GM12875 (cell line): ENCODE results near the gene MEIS3.

Source experiments
- H3K4me3 ChIP-seq: one replicate; pipeline ENCODE4 v1.5.1; 2011; ENCODE audit warnings: low read depth, low read length, control low read depth
- CTCF ChIP-seq: IDR thresholded peaks from 2 replicates; pipeline ENCODE4 v1.5.1; 2011; ENCODE audit warnings: low read depth, mild to moderate bottlenecking, control low read depth, inconsistent platforms, low read length, moderate library complexity, borderline replicate concordance; ENCODE audit not compliant: insufficient read depth

MEIS3 gene

GRCh38 chr19:47456721-47457474 lies 37.6 kb upstream of the MEIS3 start:
- H3K4me3 ChIP-seq, result no peak overlapping the region
- TF ChIP-seq CTCF, result no peak

- TF ChIP-seq CTCF, result no peak
Observed at GRCh38 chr19:47450478-47450877, 31.2 kb upstream of the MEIS3 start.

GRCh38 chr19:47448360-47448727 lies 29.0 kb upstream of the MEIS3 start:
- no peak overlapping the region for H3K4me3 ChIP-seq
- no peak for TF ChIP-seq CTCF

More at GRCh38 chr19:47450478-47450877, 31.2 kb upstream of the MEIS3 start:
- H3K4me3 ChIP-seq, result no peak overlapping the region

DNA sequence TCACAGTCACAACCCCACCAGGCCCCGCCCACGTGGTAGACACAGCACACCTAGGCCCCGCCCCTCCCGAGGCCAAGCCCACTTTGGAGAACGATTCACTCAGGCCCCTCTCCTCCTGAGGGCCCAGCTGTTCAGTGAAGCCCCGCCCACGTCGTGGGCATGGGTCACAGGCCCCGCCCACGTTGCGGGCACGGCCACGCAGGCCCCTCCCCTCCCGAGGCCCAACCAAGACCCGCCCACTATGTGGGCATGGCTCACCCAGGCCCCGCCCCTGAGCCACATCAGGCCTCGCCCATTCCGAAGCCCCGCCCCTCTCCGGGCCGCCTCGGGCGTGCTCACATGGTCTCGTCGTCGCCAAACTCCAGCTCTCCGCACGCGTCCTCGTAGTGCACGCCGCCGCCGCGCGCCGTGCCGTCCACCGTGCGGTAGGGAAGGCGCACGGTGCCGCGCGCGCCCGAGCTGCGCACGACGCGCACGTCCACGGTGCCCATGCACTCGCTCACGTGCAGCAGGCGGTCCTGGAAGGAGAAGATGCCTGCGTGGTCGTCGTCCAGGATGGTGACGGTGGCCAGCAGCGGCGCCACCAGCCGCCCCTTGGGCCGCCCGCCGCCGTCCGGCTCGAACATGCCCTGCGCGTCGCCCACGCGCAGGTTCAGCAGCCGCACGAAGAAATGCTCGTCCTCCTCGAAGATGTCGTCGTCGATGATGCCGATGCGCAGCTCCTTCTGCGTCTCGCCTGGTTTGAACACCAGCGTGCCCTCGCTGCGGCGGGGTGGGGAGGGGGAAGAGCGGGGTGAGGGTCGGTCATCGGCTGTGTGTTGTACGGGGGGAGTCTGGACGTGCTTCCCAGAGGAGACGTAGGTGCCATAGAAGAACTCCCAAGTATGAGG lies 28.4 kb upstream of the MEIS3 start:
- no peak overlapping the region for H3K4me3 ChIP-seq

DNA sequence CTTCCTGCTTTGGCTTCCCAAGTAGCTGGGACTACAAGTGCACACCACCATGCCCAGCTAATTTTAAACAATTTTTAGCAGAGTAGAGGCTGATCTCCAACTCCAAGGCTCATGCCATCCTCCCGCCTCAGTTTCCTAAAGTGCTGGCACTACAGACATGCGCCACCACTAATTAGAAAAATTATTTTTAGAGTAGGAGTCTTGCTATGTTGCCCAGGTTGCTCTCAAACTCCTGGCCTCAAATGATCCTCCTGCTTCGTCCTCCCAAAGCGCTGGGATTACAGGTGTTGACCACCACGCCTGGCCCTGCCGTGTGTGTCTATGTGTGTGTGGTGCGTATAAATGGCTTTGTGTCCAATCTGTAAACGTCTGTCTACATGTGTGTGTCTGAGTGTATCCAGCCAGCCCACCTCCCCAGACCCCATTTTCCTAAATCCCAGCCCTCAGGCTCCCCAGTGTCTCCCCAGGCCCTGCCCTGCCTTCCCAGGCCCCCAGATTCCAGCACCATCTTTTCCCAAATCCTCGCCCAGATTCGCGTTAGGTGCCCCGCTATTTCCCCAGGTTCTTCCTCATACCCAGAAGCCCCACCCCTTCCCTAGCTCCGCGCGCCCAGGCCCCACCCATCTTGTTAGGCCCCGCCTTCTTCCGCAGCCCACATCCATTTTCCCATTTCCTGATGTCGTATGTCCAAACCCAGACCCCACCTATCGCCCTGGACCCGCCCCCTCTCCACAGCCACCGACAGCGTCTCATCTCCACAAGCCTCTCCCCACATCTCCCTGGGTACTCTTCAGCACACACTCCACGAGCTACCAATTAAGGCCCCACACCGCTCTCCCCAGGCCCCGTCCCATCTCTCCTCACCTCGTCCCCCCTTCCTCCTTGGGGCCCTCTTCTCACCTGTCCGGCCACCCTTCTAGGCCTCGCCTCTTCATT lies 27.5 kb upstream of the MEIS3 start:
- no peak overlapping the region for H3K4me3 ChIP-seq
- TF ChIP-seq CTCF, result no peak

More for the DNA sequence above, 28.4 kb upstream of the MEIS3 start:
- no peak for TF ChIP-seq CTCF

DNA sequence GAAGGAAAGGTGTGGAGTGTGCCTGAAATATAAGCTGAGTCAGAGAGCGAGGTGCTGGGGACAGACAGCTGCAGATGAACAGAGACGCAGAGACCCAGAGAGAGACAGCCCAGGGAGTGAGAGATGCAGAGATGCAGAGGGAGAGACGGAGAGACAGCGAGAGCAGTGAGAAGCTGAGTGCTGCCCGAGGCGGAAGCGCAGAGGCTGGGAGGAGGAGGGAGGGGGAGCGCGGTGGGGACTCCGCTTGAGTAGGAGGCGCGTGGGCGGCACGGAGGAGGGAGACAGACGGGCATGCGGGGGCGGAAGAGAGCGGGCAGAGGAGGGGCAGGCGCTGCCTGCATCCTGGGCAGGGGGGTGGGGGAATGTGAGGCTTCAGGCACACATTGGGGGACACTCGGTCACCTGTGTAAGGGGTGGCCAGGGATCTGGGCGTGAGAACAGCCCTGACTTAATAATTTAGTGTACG lies 26.6 kb upstream of the MEIS3 start:
- TF ChIP-seq CTCF, result no peak
- H3K4me3 ChIP-seq, result no peak overlapping the region
